Skeletal muscle cell (primary cell): ENCODE data around the gene ZSCAN5C.
"Not testable (repeated sequence)": the region's sequence is repeated elsewhere in the genome, so short reads cannot be mapped to it uniquely, and the experiment has no call there.

Experiments
- DNase-seq: peaks from one replicate; pipeline ENCODE4 v3.0.0-alpha.2; 2010; ENCODE audit warnings: low read depth
- H3K4me3 ChIP-seq: 2 replicates; pipeline ENCODE4 v1.5.1; 2011; ENCODE audit warnings: low read depth, mild to moderate bottlenecking, control low read depth, low read length, moderate library complexity

ZSCAN5C gene

GRCh38 chr19:56189785-56190184 is 12.3 kb upstream of the ZSCAN5C start:
- no peak overlapping the region for H3K4me3 ChIP-seq
- no peak for DNase-seq

DNA sequence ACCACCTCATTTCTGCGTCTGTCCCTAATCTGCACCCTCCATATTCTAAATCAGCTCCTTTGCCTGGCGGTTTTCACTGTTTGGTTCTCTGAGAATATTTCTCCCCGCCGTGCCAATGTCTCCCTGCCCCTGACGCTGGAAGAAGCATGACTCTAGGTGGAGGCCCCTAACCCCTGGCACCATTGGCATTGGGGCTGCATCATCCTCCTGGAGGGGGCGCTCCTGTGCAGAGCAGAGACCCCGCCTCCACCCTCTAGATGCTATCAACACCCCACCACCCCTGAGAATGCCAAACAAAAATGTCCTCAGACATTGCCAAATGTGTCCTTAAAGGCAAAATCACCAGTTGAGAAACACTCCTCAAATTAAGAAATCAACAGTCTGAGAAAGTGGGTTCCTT is 11.0 kb upstream of the ZSCAN5C start:
- H3K4me3 ChIP-seq = no peak overlapping the region

DNA sequence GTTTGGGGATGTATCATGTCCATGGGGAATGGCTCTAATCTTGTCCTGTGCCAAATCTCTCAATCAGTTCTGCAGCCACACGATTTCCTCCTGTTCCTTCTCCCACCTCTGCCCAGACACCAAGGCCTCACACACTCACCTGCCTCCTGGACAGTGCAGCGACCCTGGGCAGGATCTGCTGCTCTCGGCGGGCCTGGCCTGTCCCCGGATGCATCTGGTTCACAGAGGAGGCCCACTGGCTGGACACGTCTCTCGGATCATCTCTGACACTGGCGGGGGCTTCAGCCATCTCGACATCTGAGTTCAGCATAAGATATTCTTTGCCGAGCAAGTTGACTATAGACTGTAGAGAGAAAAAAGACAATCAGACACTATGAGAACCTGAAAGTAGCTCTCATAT is 10.4 kb upstream of the ZSCAN5C start:
- DNase-seq = no peak
- H3K4me3 ChIP-seq = no peak overlapping the region

More for the DNA sequence above, 11.0 kb upstream of the ZSCAN5C start:
- no peak for DNase-seq

GRCh38 chr19:56193981-56194640 is 8.0 kb upstream of the ZSCAN5C start:
- no peak for DNase-seq
- H3K4me3 ChIP-seq = no peak overlapping the region

DNA sequence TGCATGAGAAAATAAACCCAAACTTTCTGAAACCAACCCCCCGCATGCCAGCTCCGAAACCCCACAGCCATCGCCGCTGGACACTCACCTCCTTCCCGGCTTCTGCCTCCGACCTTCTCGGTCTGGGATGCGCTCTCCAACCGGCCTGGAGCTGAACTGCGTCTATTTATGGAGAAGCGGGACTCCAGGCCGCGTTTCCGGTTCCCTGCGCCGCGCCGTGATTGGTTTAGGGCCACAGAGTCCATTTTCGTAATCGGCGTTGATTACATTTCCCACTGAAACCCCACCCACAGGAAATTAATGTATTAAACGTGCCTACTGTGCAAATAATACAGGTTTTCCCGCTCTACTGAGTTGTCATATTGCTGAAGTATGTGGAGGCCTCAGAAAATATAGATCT is 4.4 kb upstream of the ZSCAN5C start, which contains the start of gene ZSCAN5B:
Gene ZSCAN5B (minus strand): TSS at position 138 of the 400 bp plus-strand sequence. CDS start 4,731 bp downstream, outside the sequence.
- DNase-seq, H3K4me3 ChIP-seq: not testable (repeated sequence)

GRCh38 chr19:56199687-56200086 is 2.4 kb upstream of the ZSCAN5C start:
- H3K4me3 ChIP-seq = no peak overlapping the region
- DNase-seq = no peak

DNA sequence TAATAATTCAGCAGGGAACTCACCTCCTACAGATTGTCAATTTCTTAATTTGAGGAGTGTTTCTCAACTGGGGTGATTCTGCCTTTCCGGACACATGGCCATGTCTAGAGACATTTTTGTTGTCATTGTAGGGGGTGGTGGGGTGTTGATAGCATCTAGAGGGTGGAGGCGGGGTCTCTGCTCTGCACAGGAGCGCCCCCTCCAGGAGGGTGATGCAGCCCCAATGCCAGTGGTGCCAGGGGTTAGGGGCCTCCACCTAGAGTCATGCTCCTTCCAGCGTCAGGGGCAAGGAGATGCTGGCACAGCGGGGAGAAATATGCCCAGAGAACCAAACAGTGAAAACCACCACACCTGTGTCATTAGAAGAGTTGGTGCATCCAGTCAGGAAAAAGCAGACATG is 5.5 kb downstream of the ZSCAN5C start:
- not testable (repeated sequence) for H3K4me3 ChIP-seq, DNase-seq

DNA sequence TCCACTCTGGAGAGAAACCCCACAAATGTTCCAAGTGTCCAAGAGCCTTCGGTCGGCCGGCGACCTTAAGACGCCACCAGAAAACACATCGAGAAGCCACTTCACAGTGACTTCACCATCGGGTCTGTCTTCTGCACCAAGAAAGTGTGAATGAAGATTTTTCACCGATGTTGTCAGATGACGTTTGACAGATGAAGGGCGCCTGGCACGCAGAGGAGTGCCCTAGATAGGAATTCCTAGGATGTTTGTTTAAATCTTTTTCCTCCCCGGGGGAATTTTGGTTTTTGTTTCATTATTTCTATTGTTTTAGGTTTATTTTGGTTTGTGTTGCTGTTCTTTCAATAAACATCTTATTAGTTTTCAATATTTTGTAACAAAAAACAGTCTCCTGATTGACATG is 7.0 kb downstream of the ZSCAN5C start:
- DNase-seq = no peak
- H3K4me3 ChIP-seq = no peak overlapping the region

- not testable (repeated sequence) for H3K4me3 ChIP-seq, DNase-seq
Measured at GRCh38 chr19:56210036-56210435, 8.0 kb downstream of the ZSCAN5C start.

GRCh38 chr19:56211718-56212117 is 9.6 kb downstream of the ZSCAN5C start:
- DNase-seq = no peak
- H3K4me3 ChIP-seq = no peak overlapping the region

GRCh38 chr19:56217039-56217949 is 15.2 kb downstream of the ZSCAN5C start:
- DNase-seq = no peak
- peak overlapping the region; percentile 31 for H3K4me3 ChIP-seq

DNA sequence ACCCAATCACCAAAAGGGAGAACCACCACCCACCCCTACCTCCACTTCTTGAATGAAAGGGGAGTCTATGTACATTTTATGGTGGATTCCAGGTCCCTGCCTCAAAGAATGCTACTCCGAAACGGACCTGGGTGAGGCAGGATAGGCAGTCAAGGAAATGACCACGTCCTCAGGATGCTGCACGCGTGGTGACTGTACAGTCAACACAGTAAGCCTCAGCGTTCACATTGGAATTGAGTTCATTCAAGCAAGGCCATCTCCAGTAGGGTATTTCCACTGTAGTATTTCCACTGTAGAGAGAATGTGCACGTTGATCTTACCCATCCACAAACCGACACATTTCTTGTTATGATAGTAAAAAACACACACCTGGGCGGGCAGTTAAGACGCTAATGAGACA is 16.9 kb downstream of the ZSCAN5C start:
- no peak overlapping the region for H3K4me3 ChIP-seq
- DNase-seq = no peak

DNA sequence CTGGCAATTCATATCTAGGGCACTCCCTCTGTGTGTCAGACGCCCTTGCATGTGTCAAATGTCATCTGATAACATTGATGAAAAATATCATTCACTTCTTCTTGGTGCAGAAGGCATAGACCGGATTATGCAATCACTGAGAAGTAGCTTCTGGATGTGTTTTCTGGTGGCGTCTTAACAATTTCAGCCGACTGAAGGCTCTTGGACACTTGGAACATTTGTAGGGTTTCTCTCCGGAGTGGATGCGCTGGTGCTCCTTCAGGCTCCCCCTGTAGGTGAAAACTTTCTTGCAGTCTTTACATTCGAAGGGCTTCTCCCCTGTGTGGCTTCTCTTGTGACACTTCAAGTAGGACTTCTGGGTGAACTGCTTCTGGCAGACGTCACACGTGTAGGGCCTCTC is 19.4 kb downstream of the ZSCAN5C start:
- DNase-seq, H3K4me3 ChIP-seq: not testable (repeated sequence)

GRCh38 chr19:56221851-56222250 is 19.8 kb downstream of the ZSCAN5C start:
- no peak for DNase-seq
- no peak overlapping the region for H3K4me3 ChIP-seq

- H3K4me3 ChIP-seq = no peak overlapping the region
- DNase-seq = no peak
Measured at GRCh38 chr19:56222901-56223300, 20.8 kb downstream of the ZSCAN5C start.

DNA sequence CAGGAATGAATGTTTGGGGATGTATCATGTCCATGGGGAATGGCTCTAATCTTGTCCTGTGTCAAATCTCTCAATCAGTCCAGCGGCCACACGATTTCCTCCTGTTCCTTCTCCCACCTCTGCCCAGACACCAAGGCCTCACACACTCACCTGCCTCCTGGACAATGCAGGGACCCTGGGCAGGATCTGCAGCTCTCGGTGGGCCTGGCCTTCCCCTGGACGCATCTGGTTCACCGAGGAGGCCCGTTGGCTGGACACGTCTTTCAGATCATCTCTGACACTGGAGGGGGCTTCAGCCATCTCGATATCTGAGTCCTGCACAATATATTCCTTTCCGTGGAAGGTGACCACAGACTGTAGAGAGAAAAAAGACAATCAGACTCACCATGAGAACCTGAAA is 21.4 kb downstream of the ZSCAN5C start:
- DNase-seq = no peak
- H3K4me3 ChIP-seq = no peak overlapping the region

DNA sequence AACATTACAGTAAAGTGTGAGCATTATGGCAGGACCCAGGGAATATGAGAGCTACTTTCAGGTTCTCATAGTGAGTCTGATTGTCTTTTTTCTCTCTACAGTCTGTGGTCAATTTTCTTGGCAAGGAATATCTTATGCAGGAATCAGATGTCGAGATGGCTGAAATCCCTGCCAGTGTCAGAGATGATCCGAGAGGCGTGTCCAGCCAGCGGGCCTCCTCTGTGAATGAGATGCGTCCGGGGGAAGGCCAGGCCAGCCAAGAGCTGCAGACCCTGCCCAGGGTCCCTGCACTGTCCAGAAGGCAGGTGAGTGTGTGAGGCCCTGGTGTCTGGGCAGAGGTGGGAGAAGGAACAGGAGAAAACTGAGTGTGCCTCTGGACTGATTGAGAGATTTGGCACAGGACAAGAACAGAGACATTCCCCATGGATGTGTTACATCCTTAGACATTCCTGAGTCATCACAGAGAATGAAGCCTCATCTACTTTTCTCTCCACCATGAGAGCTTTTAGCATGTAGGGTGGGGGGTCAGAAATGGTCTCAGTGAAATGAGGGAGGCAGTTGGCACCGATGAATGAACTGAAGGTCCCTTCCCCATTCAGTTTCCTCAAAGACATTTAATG is 43.2 kb downstream of the ZSCAN5C start:
- H3K4me3 ChIP-seq = no peak overlapping the region
- peak; percentile 4 for DNase-seq

- H3K4me3 ChIP-seq, DNase-seq: not testable (repeated sequence)
Measured at GRCh38 chr19:56245764-56246163, 43.7 kb downstream of the ZSCAN5C start.

- DNase-seq, H3K4me3 ChIP-seq: not testable (repeated sequence)
Measured at GRCh38 chr19:56248736-56249338, 46.8 kb downstream of the ZSCAN5C start.
